ENCODE data around the gene AGBL5.

DNA sequence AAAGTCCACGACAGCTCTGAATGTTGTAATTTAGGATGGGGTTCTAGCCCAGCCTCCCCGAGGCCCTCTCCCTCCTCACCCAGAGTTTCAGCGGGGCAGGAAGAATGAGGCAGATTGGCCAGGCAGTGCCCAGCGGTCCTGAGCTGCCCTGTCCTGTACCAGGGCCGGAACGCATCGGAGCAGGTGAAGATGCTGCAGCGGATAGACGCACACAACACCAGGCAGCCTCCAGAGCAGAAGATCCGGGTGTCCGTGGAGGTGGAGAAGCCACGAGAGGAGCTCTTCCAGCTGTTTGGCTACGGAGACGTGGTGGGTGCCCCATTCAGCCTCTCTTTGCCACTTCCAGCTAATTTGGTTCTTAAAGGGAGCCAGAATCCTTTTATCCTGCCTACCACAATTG, 45.9 kb downstream of the AGBL5 start:
- TF ChIP-seq GATA1 (IDR thresholded peaks at IDR 0.05; ENCODE audit: low read depth, low read length) (no peak), POLR2A (IDR thresholded peaks at IDR 0.05; ENCODE audit: low read length) (no peak)
